HEK293 (cell line): Measurements from ENCODE around the gene OCRL.

Experiments
- IKZF3 ChIP-seq: fragments of 450-650 bp; IDR thresholded peaks from 2 replicates; pipeline ENCODE4 v1.5.0; 2018; ENCODE audit warnings: missing biosample characterization, mild to moderate bottlenecking, missing genetic modification characterization, moderate library complexity
- MZF1 ChIP-seq: fragments of 450-650 bp; formaldehyde crosslinking; IDR thresholded peaks from 2 replicates; pipeline ENCODE4 v1.5.1; 2017; ENCODE audit warnings: missing biosample characterization, missing genetic modification characterization, borderline replicate concordance
- REPIN1 ChIP-seq: fragments of 450-650 bp; formaldehyde crosslinking; IDR thresholded peaks from 2 replicates; pipeline ENCODE4 v1.5.1; 2017; ENCODE audit warnings: missing biosample characterization, missing genetic modification characterization, low read depth
- ZBTB20 ChIP-seq: fragments of 450-650 bp; formaldehyde crosslinking; IDR thresholded peaks from 2 replicates; pipeline ENCODE4 v1.5.1; 2016; ENCODE audit warnings: missing biosample characterization, missing genetic modification characterization
- ZBTB7A ChIP-seq: fragments of 450-650 bp; formaldehyde crosslinking; IDR thresholded peaks from 2 replicates; pipeline ENCODE4 v1.5.1; 2016; ENCODE audit warnings: low read depth, missing biosample characterization, missing genetic modification characterization
- ZFP37 ChIP-seq: fragments of 450-650 bp; formaldehyde crosslinking; IDR thresholded peaks from 2 replicates; pipeline ENCODE4 v1.5.1; 2016; ENCODE audit warnings: missing biosample characterization, missing genetic modification characterization
- ZIC2 ChIP-seq: fragments of 450-650 bp; formaldehyde crosslinking; IDR thresholded peaks from 2 replicates; pipeline ENCODE4 v1.5.1; 2016; ENCODE audit warnings: missing biosample characterization, missing genetic modification characterization
- ZNF157 ChIP-seq: fragments of 450-650 bp; formaldehyde crosslinking; IDR thresholded peaks from 2 replicates; pipeline ENCODE4 v1.5.1; 2016; ENCODE audit warnings: missing biosample characterization, missing genetic modification characterization
- ZNF184 ChIP-seq: fragments of 450-650 bp; IDR thresholded peaks from 2 replicates; pipeline ENCODE4 v1.5.1; 2018; ENCODE audit warnings: missing biosample characterization, mild to moderate bottlenecking, missing genetic modification characterization
- ZNF24 ChIP-seq: fragments of 450-650 bp; formaldehyde crosslinking; IDR thresholded peaks from 2 replicates; pipeline ENCODE4 v1.5.1; 2016; ENCODE audit warnings: missing biosample characterization, missing genetic modification characterization
- ZNF311 ChIP-seq: fragments of 450-650 bp; formaldehyde crosslinking; IDR thresholded peaks from 2 replicates; pipeline ENCODE4 v1.5.1; 2017; ENCODE audit warnings: missing biosample characterization, missing genetic modification characterization, borderline replicate concordance
- ZNF391 ChIP-seq: fragments of 450-650 bp; formaldehyde crosslinking; IDR thresholded peaks from 2 replicates; pipeline ENCODE4 v1.5.1; 2016; ENCODE audit warnings: low read depth, missing biosample characterization, missing genetic modification characterization, borderline replicate concordance
- ZNF394 ChIP-seq: fragments of 450-650 bp; formaldehyde crosslinking; IDR thresholded peaks from 2 replicates; pipeline ENCODE4 v1.5.1; 2016; ENCODE audit warnings: missing biosample characterization, missing genetic modification characterization, mild to moderate bottlenecking, moderate library complexity, borderline replicate concordance
- ZNF501 ChIP-seq: fragments of 450-650 bp; formaldehyde crosslinking; IDR thresholded peaks from 2 replicates; pipeline ENCODE4 v1.5.1; 2016; ENCODE audit warnings: missing biosample characterization, missing genetic modification characterization
- ZNF510 ChIP-seq: fragments of 450-650 bp; formaldehyde crosslinking; IDR thresholded peaks from 2 replicates; pipeline ENCODE4 v1.5.1; 2018; ENCODE audit warnings: mild to moderate bottlenecking, missing genetic modification characterization, missing biosample characterization; ENCODE audit not compliant: insufficient replicate concordance
- ZNF544 ChIP-seq: fragments of 450-650 bp; formaldehyde crosslinking; IDR thresholded peaks from 2 replicates; pipeline ENCODE4 v1.5.0; 2017; ENCODE audit warnings: missing biosample characterization, missing genetic modification characterization
- ZNF549 ChIP-seq: fragments of 450-650 bp; IDR thresholded peaks from 2 replicates; pipeline ENCODE4 v1.5.1; 2018; ENCODE audit warnings: missing biosample characterization, missing genetic modification characterization, mild to moderate bottlenecking, inconsistent platforms, moderate library complexity
- ZNF560 ChIP-seq: fragments of 450-650 bp; formaldehyde crosslinking; IDR thresholded peaks from 2 replicates; pipeline ENCODE4 v1.5.1; 2017; ENCODE audit warnings: missing biosample characterization, missing genetic modification characterization, borderline replicate concordance
- ZNF561 ChIP-seq: fragments of 450-650 bp; IDR thresholded peaks from 2 replicates; pipeline ENCODE4 v1.5.1; 2018; ENCODE audit warnings: missing biosample characterization, missing genetic modification characterization, borderline replicate concordance
- ZNF660 ChIP-seq: fragments of 450-650 bp; IDR thresholded peaks from 2 replicates; pipeline ENCODE4 v1.5.1; 2018; ENCODE audit warnings: missing biosample characterization, mild to moderate bottlenecking, missing genetic modification characterization
- ZNF776 ChIP-seq: fragments of 450-650 bp; formaldehyde crosslinking; IDR thresholded peaks from 2 replicates; pipeline ENCODE4 v1.5.0; 2017; ENCODE audit warnings: missing biosample characterization, missing genetic modification characterization, borderline replicate concordance
- ZNF830 ChIP-seq: fragments of 450-650 bp; IDR thresholded peaks from 2 replicates; pipeline ENCODE4 v1.5.0; 2018; ENCODE audit warnings: missing biosample characterization, missing genetic modification characterization, low read depth, mild to moderate bottlenecking, moderate library complexity
- TF ChIP-seq, protein P1 (sequence below): fragments of 450-650 bp; formaldehyde crosslinking; IDR thresholded peaks from 2 replicates; pipeline ENCODE4 v1.5.1; 2017; ENCODE audit warnings: missing biosample characterization, missing genetic modification characterization
- TF ChIP-seq, protein P2 (sequence below): fragments of 450-650 bp; IDR thresholded peaks from 2 replicates; pipeline ENCODE4 v1.5.1; 2018; ENCODE audit warnings: missing biosample characterization, missing genetic modification characterization
- TF ChIP-seq, protein P3 (sequence below): fragments of 450-650 bp; formaldehyde crosslinking; IDR thresholded peaks from 2 replicates; pipeline ENCODE4 v1.5.1; 2016; ENCODE audit warnings: missing biosample characterization, missing genetic modification characterization, borderline replicate concordance
- TF ChIP-seq, protein P4 (sequence below): fragments of 450-650 bp; formaldehyde crosslinking; IDR thresholded peaks from 2 replicates; pipeline ENCODE4 v1.5.1; 2017; ENCODE audit warnings: missing biosample characterization, missing genetic modification characterization
- TF ChIP-seq, protein P5 (sequence below): fragments of 450-650 bp; formaldehyde crosslinking; IDR thresholded peaks from 2 replicates; pipeline ENCODE4 v1.5.1; 2016; ENCODE audit warnings: missing biosample characterization, missing genetic modification characterization
- TF ChIP-seq, protein P6 (sequence below): fragments of 450-650 bp; formaldehyde crosslinking; IDR thresholded peaks from 2 replicates; pipeline ENCODE4 v1.5.1; 2016; ENCODE audit warnings: missing biosample characterization, missing genetic modification characterization

OCRL gene

DNA sequence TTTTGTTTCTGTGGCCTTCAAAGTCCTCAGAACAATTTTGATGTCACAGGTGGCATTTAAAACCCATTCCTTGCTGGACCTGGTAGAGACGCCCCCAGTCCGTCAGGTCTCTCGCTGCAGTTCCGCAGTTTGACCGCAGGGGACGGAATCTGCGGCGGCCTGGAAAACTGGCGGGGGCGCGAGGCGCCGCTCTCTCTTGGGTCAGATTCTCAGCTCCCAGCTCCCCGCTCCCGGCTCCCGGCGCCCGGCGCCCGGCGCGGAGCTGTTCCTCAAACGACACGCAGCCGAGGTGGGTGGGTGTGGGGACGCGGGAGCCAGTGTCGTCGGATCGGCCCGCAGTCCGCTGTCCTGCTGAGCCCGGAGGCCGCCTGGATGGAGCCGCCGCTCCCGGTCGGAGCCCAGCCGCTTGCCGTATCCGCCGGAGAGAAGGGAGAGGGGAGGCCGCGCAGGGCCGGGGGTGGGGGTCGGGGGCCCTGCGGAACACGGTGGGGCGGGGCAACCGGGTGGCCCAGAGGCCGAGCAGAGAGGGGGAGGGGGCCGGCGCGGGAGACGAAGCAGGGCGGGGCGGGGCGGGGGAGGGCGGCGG is at the start of gene OCRL (continued):
- TF ChIP-seq, protein P1, sequence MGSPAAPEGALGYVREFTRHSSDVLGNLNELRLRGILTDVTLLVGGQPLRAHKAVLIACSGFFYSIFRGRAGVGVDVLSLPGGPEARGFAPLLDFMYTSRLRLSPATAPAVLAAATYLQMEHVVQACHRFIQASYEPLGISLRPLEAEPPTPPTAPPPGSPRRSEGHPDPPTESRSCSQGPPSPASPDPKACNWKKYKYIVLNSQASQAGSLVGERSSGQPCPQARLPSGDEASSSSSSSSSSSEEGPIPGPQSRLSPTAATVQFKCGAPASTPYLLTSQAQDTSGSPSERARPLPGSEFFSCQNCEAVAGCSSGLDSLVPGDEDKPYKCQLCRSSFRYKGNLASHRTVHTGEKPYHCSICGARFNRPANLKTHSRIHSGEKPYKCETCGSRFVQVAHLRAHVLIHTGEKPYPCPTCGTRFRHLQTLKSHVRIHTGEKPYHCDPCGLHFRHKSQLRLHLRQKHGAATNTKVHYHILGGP (tag by site-specific recombination): no peak
- peak; percentile 34; the same call in 1 of the 2 replicates for TF ChIP-seq IKZF3 (tag by site-specific recombination)
- peak; percentile 43; the same call in 1 of the 2 replicates for TF ChIP-seq ZNF24 (tag by site-specific recombination)
- TF ChIP-seq MZF1 (tag by site-specific recombination): no peak
- TF ChIP-seq ZNF544 (tag by site-specific recombination): no peak
- TF ChIP-seq ZNF660 (tag by site-specific recombination): peak; percentile 78
- TF ChIP-seq ZNF560: no peak
- TF ChIP-seq ZNF391 (tag by site-specific recombination): no peak
- TF ChIP-seq ZBTB7A (tag by site-specific recombination): no peak
- no peak for TF ChIP-seq ZIC2 (tag by site-specific recombination)
- TF ChIP-seq ZNF776 (tag by site-specific recombination): no peak
- no peak for TF ChIP-seq ZNF311 (tag by site-specific recombination)
- TF ChIP-seq ZNF549: no peak
- TF ChIP-seq, protein P2, sequence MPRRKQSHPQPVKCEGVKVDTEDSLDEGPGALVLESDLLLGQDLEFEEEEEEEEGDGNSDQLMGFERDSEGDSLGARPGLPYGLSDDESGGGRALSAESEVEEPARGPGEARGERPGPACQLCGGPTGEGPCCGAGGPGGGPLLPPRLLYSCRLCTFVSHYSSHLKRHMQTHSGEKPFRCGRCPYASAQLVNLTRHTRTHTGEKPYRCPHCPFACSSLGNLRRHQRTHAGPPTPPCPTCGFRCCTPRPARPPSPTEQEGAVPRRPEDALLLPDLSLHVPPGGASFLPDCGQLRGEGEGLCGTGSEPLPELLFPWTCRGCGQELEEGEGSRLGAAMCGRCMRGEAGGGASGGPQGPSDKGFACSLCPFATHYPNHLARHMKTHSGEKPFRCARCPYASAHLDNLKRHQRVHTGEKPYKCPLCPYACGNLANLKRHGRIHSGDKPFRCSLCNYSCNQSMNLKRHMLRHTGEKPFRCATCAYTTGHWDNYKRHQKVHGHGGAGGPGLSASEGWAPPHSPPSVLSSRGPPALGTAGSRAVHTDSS (tag by site-specific recombination): no peak
- no peak for TF ChIP-seq REPIN1
- no peak for TF ChIP-seq ZNF830 (tag by site-specific recombination)
- TF ChIP-seq, protein P3, sequence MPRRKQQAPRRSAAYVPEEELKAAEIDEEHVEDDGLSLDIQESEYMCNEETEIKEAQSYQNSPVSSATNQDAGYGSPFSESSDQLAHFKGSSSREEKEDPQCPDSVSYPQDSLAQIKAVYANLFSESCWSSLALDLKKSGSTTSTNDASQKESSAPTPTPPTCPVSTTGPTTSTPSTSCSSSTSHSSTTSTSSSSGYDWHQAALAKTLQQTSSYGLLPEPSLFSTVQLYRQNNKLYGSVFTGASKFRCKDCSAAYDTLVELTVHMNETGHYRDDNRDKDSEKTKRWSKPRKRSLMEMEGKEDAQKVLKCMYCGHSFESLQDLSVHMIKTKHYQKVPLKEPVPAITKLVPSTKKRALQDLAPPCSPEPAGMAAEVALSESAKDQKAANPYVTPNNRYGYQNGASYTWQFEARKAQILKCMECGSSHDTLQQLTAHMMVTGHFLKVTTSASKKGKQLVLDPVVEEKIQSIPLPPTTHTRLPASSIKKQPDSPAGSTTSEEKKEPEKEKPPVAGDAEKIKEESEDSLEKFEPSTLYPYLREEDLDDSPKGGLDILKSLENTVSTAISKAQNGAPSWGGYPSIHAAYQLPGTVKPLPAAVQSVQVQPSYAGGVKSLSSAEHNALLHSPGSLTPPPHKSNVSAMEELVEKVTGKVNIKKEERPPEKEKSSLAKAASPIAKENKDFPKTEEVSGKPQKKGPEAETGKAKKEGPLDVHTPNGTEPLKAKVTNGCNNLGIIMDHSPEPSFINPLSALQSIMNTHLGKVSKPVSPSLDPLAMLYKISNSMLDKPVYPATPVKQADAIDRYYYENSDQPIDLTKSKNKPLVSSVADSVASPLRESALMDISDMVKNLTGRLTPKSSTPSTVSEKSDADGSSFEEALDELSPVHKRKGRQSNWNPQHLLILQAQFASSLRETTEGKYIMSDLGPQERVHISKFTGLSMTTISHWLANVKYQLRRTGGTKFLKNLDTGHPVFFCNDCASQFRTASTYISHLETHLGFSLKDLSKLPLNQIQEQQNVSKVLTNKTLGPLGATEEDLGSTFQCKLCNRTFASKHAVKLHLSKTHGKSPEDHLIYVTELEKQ: no peak
- TF ChIP-seq ZBTB20 (tag by site-specific recombination): peak; percentile 33; the same call in 1 of the 2 replicates
- TF ChIP-seq, protein P4, sequence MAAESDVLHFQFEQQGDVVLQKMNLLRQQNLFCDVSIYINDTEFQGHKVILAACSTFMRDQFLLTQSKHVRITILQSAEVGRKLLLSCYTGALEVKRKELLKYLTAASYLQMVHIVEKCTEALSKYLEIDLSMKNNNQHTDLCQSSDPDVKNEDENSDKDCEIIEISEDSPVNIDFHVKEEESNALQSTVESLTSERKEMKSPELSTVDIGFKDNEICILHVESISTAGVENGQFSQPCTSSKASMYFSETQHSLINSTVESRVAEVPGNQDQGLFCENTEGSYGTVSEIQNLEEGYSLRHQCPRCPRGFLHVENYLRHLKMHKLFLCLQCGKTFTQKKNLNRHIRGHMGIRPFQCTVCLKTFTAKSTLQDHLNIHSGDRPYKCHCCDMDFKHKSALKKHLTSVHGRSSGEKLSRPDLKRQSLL: no peak
- TF ChIP-seq ZNF501 (tag by site-specific recombination): peak; percentile 39; the same call in 1 of the 2 replicates
- TF ChIP-seq ZNF561 (tag by site-specific recombination): peak; percentile 64; the same call in 1 of the 2 replicates
- peak; percentile 26; the same call in 1 of the 2 replicates for TF ChIP-seq ZNF394 (tag by site-specific recombination)
- no peak for TF ChIP-seq ZFP37
- TF ChIP-seq ZNF184: no peak
- TF ChIP-seq, protein P5, sequence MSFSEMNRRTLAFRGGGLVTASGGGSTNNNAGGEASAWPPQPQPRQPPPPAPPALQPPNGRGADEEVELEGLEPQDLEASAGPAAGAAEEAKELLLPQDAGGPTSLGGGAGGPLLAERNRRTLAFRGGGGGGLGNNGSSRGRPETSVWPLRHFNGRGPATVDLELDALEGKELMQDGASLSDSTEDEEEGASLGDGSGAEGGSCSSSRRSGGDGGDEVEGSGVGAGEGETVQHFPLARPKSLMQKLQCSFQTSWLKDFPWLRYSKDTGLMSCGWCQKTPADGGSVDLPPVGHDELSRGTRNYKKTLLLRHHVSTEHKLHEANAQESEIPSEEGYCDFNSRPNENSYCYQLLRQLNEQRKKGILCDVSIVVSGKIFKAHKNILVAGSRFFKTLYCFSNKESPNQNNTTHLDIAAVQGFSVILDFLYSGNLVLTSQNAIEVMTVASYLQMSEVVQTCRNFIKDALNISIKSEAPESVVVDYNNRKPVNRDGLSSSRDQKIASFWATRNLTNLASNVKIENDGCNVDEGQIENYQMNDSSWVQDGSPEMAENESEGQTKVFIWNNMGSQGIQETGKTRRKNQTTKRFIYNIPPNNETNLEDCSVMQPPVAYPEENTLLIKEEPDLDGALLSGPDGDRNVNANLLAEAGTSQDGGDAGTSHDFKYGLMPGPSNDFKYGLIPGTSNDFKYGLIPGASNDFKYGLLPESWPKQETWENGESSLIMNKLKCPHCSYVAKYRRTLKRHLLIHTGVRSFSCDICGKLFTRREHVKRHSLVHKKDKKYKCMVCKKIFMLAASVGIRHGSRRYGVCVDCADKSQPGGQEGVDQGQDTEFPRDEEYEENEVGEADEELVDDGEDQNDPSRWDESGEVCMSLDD (tag by site-specific recombination): no peak
- TF ChIP-seq, protein P6, sequence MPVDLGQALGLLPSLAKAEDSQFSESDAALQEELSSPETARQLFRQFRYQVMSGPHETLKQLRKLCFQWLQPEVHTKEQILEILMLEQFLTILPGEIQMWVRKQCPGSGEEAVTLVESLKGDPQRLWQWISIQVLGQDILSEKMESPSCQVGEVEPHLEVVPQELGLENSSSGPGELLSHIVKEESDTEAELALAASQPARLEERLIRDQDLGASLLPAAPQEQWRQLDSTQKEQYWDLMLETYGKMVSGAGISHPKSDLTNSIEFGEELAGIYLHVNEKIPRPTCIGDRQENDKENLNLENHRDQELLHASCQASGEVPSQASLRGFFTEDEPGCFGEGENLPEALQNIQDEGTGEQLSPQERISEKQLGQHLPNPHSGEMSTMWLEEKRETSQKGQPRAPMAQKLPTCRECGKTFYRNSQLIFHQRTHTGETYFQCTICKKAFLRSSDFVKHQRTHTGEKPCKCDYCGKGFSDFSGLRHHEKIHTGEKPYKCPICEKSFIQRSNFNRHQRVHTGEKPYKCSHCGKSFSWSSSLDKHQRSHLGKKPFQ (tag by site-specific recombination): no peak
- TF ChIP-seq ZNF510 (tag by site-specific recombination): no peak
- no peak for TF ChIP-seq ZNF157 (tag by site-specific recombination)
